Lung (tissue), 12 donors: ENCODE results near the gene SLC46A1. TPM values are rescaled to one million over a fixed set of nuclear protein-coding genes. Genes with fewer than 3 reads are reported as not detected.

Experiments used
- ATAC-seq: fragments of 200-7000 bp; cut with Tn5 transposase; one replicate; pipeline ENCODE4 v1.9.1; 2020; ENCODE audit warnings: moderate number of reproducible peaks; ENCODE audit not compliant: insufficient read depth, low FRiP score
- DNase-seq, 3 donors: peaks; one replicate each; pipeline ENCODE4 v3.0.0-alpha.2; 2013 to 2017
- H3K27ac ChIP-seq, 2 donors: one replicate each; pipeline ENCODE4 v1.5.1; 2013; ENCODE audit warnings: mild to moderate bottlenecking in 2 of 2, moderate library complexity in 2 of 2, control low read depth in 1 of 2, inconsistent platforms in 1 of 2, low read depth in 1 of 2, low read length in 1 of 2
- H3K27me3 ChIP-seq, 3 donors: one replicate each; pipeline ENCODE4 v1.5.1; 2013; ENCODE audit warnings: low read length in 2 of 3; ENCODE audit not compliant: control insufficient read depth in 3 of 3, insufficient read depth in 3 of 3
- H3K36me3 ChIP-seq, 4 donors: one replicate each; pipeline ENCODE4 v1.5.1; 2013; ENCODE audit warnings: low read length in 4 of 4, mild to moderate bottlenecking in 1 of 4, moderate library complexity in 1 of 4; ENCODE audit not compliant: control insufficient read depth in 4 of 4, insufficient read depth in 4 of 4
- H3K4me1 ChIP-seq, 5 donors: one replicate each; pipeline ENCODE4 v1.5.1; 2013; ENCODE audit warnings: low read length in 5 of 5, mild to moderate bottlenecking in 2 of 5, moderate library complexity in 1 of 5; ENCODE audit not compliant: control insufficient read depth in 5 of 5, insufficient read depth in 5 of 5
- H3K4me3 ChIP-seq: one replicate; pipeline ENCODE4 v1.5.1; 2013; ENCODE audit warnings: mild to moderate bottlenecking, control low read depth, moderate library complexity
- H3K9ac ChIP-seq, 2 donors: one replicate each; pipeline ENCODE4 v1.5.1; 2013; ENCODE audit warnings: low read length in 2 of 2, control low read depth in 1 of 2; ENCODE audit not compliant: insufficient read depth in 1 of 2
- H3K9me3 ChIP-seq, 4 donors: one replicate each; pipeline ENCODE4 v1.5.1; 2013; ENCODE audit warnings: low read length in 3 of 4, mild to moderate bottlenecking in 1 of 4, moderate library complexity in 1 of 4; ENCODE audit not compliant: control insufficient read depth in 4 of 4, insufficient read depth in 3 of 4
- WGBS, 2 donors: extraction: QIAGEN DNeasy Blood & Tissue Kit; methylation state at CpG; one replicate each; pipeline ENCODE4 v1.1.7; 2013; 5-methylcytosine and 5-hydroxymethylcytosine counted together
- polyA plus RNA-seq, 2 donors: library from polyadenylated mRNA; stranded (reverse); fragments of 200-250 nt; gene quantifications; one replicate each; pipeline ENCODE4 v1.2.1, GENCODE V29; 2013
- total RNA-seq, 2 donors: library from RNA; depleted of rRNA in 1 of 2; stranded (reverse); fragments of >200 nt in 1 of 2; gene quantifications; one replicate each; pipeline ENCODE4 v1.2.1, GENCODE V29; 2014 to 2021
- TF ChIP-seq, protein P1 (sequence below): IDR thresholded peaks from 2 replicates; pipeline ENCODE4 v1.5.1; 2012; ENCODE audit warnings: mild to moderate bottlenecking; ENCODE audit errors: control extremely low read depth, extremely low read depth
- donor health status: control.
- donor health status: control.
- donor health status: Bipolar disorder and iron deficiency.
- donor health status: healthy.
- donor health status: DM: yes; HTN: yes; CAD: no.

SLC46A1 gene
- total and polyA plus RNA-seq, 4 donors, result 4.6 to 23.8 (median 9.4) TPM

DNA sequence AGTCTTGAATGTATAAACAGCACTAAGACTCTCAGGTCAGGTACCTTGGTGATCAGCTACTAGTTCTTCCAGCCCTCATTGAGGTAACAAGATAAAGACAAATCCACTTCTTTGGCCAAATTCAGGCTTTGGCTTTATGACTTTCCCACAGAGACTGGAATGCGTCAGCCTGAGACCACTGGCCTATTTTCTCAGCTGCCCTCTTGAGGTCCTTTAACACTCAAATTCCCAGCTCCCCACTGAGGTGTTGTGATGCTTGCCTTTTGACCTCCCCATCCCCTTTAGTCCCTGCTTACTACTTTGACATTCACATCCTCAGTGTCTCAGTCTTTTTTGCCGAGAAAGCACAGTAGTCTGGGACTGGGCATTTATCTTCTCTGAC lies 59.8 kb downstream of the SLC46A1 start:
- Histone ChIP-seq H3K9ac (no peak overlapping the region), H3K4me1 (peaks cover 0 to 4% (median 0%) of the 10 kb centered on the region in 5 donors), H3K9me3 (no peaks in the 10 kb centered on the region), H3K4me3 (no peak overlapping the region), H3K27ac (peak overlapping the region in 1 of 2 donors; percentile 16), H3K36me3 (peaks cover 24 to 70% (median 64%) of the 10 kb centered on the region in 4 donors), H3K27me3 (no peaks in the 10 kb centered on the region)
- TF ChIP-seq, protein P1, sequence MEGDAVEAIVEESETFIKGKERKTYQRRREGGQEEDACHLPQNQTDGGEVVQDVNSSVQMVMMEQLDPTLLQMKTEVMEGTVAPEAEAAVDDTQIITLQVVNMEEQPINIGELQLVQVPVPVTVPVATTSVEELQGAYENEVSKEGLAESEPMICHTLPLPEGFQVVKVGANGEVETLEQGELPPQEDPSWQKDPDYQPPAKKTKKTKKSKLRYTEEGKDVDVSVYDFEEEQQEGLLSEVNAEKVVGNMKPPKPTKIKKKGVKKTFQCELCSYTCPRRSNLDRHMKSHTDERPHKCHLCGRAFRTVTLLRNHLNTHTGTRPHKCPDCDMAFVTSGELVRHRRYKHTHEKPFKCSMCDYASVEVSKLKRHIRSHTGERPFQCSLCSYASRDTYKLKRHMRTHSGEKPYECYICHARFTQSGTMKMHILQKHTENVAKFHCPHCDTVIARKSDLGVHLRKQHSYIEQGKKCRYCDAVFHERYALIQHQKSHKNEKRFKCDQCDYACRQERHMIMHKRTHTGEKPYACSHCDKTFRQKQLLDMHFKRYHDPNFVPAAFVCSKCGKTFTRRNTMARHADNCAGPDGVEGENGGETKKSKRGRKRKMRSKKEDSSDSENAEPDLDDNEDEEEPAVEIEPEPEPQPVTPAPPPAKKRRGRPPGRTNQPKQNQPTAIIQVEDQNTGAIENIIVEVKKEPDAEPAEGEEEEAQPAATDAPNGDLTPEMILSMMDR, result no peak
- ATAC-seq, result no peak
- DNase-seq, result no peak
- 85 to 91% methylated on average over 2 of the region's 2 CpGs for WGBS, 2 donors

DNA sequence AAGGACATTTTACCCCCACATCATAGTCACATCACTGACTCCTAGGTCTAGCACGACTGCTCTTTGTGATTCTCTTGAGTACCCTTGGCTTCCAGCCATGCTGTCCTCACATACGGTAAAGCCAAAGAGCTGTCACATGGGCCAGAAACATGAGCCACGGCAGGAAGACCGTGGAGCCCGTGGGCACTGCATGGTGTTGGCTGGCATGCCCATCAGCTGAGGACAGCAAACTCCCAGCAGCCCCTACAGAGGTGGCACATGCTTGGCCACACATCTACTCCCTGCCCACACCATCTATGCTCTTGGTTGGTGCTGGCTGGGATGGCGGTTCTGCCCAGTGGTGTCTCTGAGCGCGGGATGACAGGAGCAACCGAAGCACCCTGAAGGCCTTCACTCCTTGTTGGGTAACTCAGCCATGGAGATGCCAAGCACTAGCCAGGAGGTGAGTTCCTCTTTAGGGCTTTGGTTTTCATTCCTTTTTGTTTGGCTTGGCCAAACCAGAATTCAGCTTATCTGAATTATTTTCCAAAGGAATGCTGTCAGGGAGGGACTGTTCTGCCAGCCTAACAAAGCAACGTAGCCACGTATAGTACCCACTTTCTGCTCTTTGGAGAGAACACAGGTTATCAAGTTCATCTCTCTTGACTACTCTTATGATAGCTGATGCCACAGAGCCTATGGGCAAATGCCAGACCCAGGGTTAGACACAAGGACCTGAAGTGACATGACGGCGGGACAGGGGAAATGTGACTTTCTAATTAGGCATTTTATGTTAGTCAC lies 60.4 kb downstream of the SLC46A1 start:
- Histone ChIP-seq H3K9ac (no peak overlapping the region), H3K27me3 (no peaks in the 10 kb centered on the region), H3K4me1 (peaks cover 0 to 4% (median 0%) of the 10 kb centered on the region in 5 donors), H3K27ac (peak overlapping the region in 1 of 2 donors; percentile 4), H3K36me3 (peaks cover 24 to 72% (median 63%) of the 10 kb centered on the region in 4 donors), H3K4me3 (no peak overlapping the region), H3K9me3 (no peaks in the 10 kb centered on the region)
- ATAC-seq (no peak), DNase-seq (peak in 1 of 3 donors; percentile 18)
- TF ChIP-seq, protein P1, result no peak
- 59 to 80% methylated on average over 13 of the region's 13 CpGs for WGBS, 2 donors

Other genes starting within 250 kb of the SLC46A1 start
- 10 to 100 TPM; 23.5 to 62.6 TPM for gene TMEM97, start 87.0 kb downstream of the SLC46A1 start, total RNA-seq
- 10 to 100 TPM; 35.3 to 42.2 TPM for gene TMEM97, start 87.0 kb downstream of the SLC46A1 start, polyA plus RNA-seq
- 10 to 100 TPM; 29.5 to 36.0 TPM for gene IFT20, start 70.7 kb downstream of the SLC46A1 start, total RNA-seq
- 10 to 100 TPM; 35.6 to 74.1 TPM for gene IFT20, start 70.7 kb downstream of the SLC46A1 start, polyA plus RNA-seq
- 10 to 100 TPM; 35.0 to 59.6 TPM for gene TNFAIP1, start 70.5 kb downstream of the SLC46A1 start, total RNA-seq
- gene TNFAIP1, start 70.5 kb downstream of the SLC46A1 start, polyA plus RNA-seq, result 10 to 100 TPM; 17.7 to 36.9 TPM
- gene POLDIP2, start 48.7 kb downstream of the SLC46A1 start, total RNA-seq, result 10 to 100 TPM; 38.7 to 82.6 TPM
- 10 to 100 TPM; 43.6 to 80.9 TPM for gene POLDIP2, start 48.7 kb downstream of the SLC46A1 start, polyA plus RNA-seq
- not detected for gene SEBOX, start 41.0 kb downstream of the SLC46A1 start, total RNA-seq
- not detected for gene SEBOX, start 41.0 kb downstream of the SLC46A1 start, polyA plus RNA-seq
- 1 to 10 TPM in 1 of 2 donors, under 1 TPM in 1; 0.40 to 2.5 TPM for gene VTN, start 35.9 kb downstream of the SLC46A1 start, total RNA-seq
- 1 to 10 TPM; 1.3 to 1.9 TPM for gene VTN, start 35.9 kb downstream of the SLC46A1 start, polyA plus RNA-seq
- 10 to 100 TPM in 1 of 2 donors, 1 to 10 TPM in 1; 9.3 to 24.6 TPM for gene SARM1, start 34.5 kb downstream of the SLC46A1 start, total RNA-seq
- gene SARM1, start 34.5 kb downstream of the SLC46A1 start, polyA plus RNA-seq, result 10 to 100 TPM in 1 of 2 donors, 1 to 10 TPM in 1; 9.6 to 10.1 TPM
- gene SLC13A2, start 67.4 kb upstream of the SLC46A1 start, total RNA-seq, result under 1 TPM in 1 of 2 donors, not detected in 1; 0.15 TPM
- under 1 TPM; 0.02 to 0.06 TPM for gene SLC13A2, start 67.4 kb upstream of the SLC46A1 start, polyA plus RNA-seq
- under 1 TPM in 1 of 2 donors, not detected in 1; 0.25 TPM for gene FOXN1, start 100.1 kb upstream of the SLC46A1 start, total RNA-seq
- under 1 TPM; 0.13 to 0.18 TPM for gene FOXN1, start 100.1 kb upstream of the SLC46A1 start, polyA plus RNA-seq
- 10 to 100 TPM; 29.2 to 34.2 TPM for gene UNC119, start 146.4 kb upstream of the SLC46A1 start, total RNA-seq
- 10 to 100 TPM; 19.0 to 40.0 TPM for gene UNC119, start 146.4 kb upstream of the SLC46A1 start, polyA plus RNA-seq
- gene PIGS, start 165.3 kb upstream of the SLC46A1 start, total RNA-seq, result 10 to 100 TPM; 43.2 to 71.3 TPM
- gene PIGS, start 165.3 kb upstream of the SLC46A1 start, polyA plus RNA-seq, result 10 to 100 TPM in 1 of 2 donors, 1 to 10 TPM in 1; 10.0 to 71.9 TPM
- 10 to 100 TPM; 21.0 to 40.3 TPM for gene ALDOC, start 170.7 kb upstream of the SLC46A1 start, total RNA-seq
- 10 to 100 TPM; 15.5 to 52.5 TPM for gene ALDOC, start 170.7 kb upstream of the SLC46A1 start, polyA plus RNA-seq
- 10 to 100 TPM; 10.5 to 15.0 TPM for gene SPAG5, start 192.8 kb upstream of the SLC46A1 start, total RNA-seq
- 1 to 10 TPM; 6.3 to 9.9 TPM for gene SPAG5, start 192.8 kb upstream of the SLC46A1 start, polyA plus RNA-seq
- gene RSKR, start 208.0 kb upstream of the SLC46A1 start, total RNA-seq, result 10 to 100 TPM; 12.2 to 14.3 TPM
- 1 to 10 TPM; 3.9 to 5.5 TPM for gene RSKR, start 208.0 kb upstream of the SLC46A1 start, polyA plus RNA-seq
- 100 to 1,000 TPM in 1 of 2 donors, 10 to 100 TPM in 1; 81.3 to 147 TPM for gene BLTP2, start 238.9 kb upstream of the SLC46A1 start, total RNA-seq
- gene BLTP2, start 238.9 kb upstream of the SLC46A1 start, polyA plus RNA-seq, result 10 to 100 TPM; 23.4 to 46.4 TPM